Endothelial cell of umbilical vein (primary cell): Measurements from ENCODE around the gene SPHK2. TPM values are rescaled to one million over a fixed set of nuclear protein-coding genes. Genes with fewer than 3 reads are reported as not detected.
"Not testable (repeated sequence)": the region's sequence is repeated elsewhere in the genome, so short reads cannot be mapped to it uniquely, and the experiment has no call there.

ENCODE experiments used
- BruUV-seq: library from RNA; stranded (reverse); fragments of 400-500 nt; replicated peaks from 2 replicates; lab custom pipeline; 2021; lab: Mats Ljungman, UMichigan
- CTCF ChIA-PET: fragments of 300-600, 350-600 bp; sonication (Branson Sonifier 250); formaldehyde crosslinking; loops from one replicate; lab custom pipeline; 2021; ENCODE audit warnings: antibody characterized with exemption, inconsistent platforms; lab: Charles Lee
- POLR2A ChIA-PET: fragments of 300-600, 350-600 bp; sonication (Branson Sonifier 250); formaldehyde crosslinking; loops from one replicate; lab custom pipeline; 2021; ENCODE audit warnings: antibody characterized with exemption, inconsistent platforms; lab: Charles Lee
- DNase-seq: peaks from one replicate; pipeline ENCODE4 v3.0.0-alpha.2; 2011; ENCODE audit warnings: low read depth, low spot score
- FAIRE-seq: peaks from 2 replicates; lab custom pipeline; 2011; peaks lifted over from hg19 to GRCh38; lab: Jason Lieb, UNC
- H2AFZ ChIP-seq: 2 replicates; pipeline ENCODE4 v1.6.0; 2012; ENCODE audit warnings: low read depth, low read length, control low read depth, inconsistent platforms
- H3K27ac ChIP-seq: 2 replicates; pipeline ENCODE4 v1.5.1; 2011; ENCODE audit warnings: low read depth, mild to moderate bottlenecking, control low read depth, low read length, moderate library complexity; ENCODE audit not compliant: insufficient read depth
- H3K27me3 ChIP-seq, 2 experiments: 2 replicates each; pipeline versions ENCODE4 v1.6.0 to v1.6.1; 2011; ENCODE audit warnings: low read length in 2 of 2, mixed read lengths in 1 of 2; ENCODE audit not compliant: control insufficient read depth in 2 of 2, insufficient read depth in 2 of 2
- H3K36me3 ChIP-seq, 2 experiments: 2 replicates in 1 of 2; 3 replicates in 1 of 2; pipeline ENCODE4 v1.5.1; 2011; ENCODE audit warnings: low read length in 2 of 2, mild to moderate bottlenecking in 1 of 2, moderate library complexity in 1 of 2; ENCODE audit not compliant: control insufficient read depth in 2 of 2, insufficient read depth in 2 of 2; ENCODE audit errors: extremely low read depth in 1 of 2
- H3K4me1 ChIP-seq: 3 replicates; pipeline ENCODE4 v1.5.1; 2011; ENCODE audit warnings: mild to moderate bottlenecking, low read length; ENCODE audit not compliant: control insufficient read depth, insufficient read depth; ENCODE audit errors: extremely low read depth
- H3K4me2 ChIP-seq: 2 replicates; pipeline ENCODE4 v1.6.1; 2011; ENCODE audit warnings: low read length, control low read depth, mixed read lengths; ENCODE audit not compliant: insufficient read depth
- H3K4me3 ChIP-seq, 3 experiments: fragments of 200-600 bp in 1 of 3; sonication (generic), shearing (Covaris generic) in 1 of 3; replicated peaks in 1 of 3; 2 replicates each; pipeline ENCODE4 v1.5.1; 2011 to 2016; ENCODE audit warnings: control low read depth in 3 of 3, low read length in 3 of 3, mild to moderate bottlenecking in 2 of 3, inconsistent platforms in 1 of 3, low read depth in 1 of 3, moderate library complexity in 1 of 3; ENCODE audit not compliant: insufficient read depth in 1 of 3
- H3K79me2 ChIP-seq: 2 replicates; pipeline ENCODE4 v1.6.0; 2012; ENCODE audit warnings: low read length, inconsistent platforms; ENCODE audit not compliant: control insufficient read depth, insufficient read depth
- H3K9ac ChIP-seq: replicated peaks from 2 replicates; pipeline ENCODE3; 2011; ENCODE audit warnings: low read length, control low read depth; ENCODE audit not compliant: insufficient read depth; ENCODE audit errors: extremely low read depth
- H3K9me1 ChIP-seq: replicated peaks from 3 replicates; pipeline ENCODE4 v1.6.0; 2011; ENCODE audit warnings: mild to moderate bottlenecking, low read length; ENCODE audit not compliant: control insufficient read depth, insufficient read depth; ENCODE audit errors: extremely low read depth
- H3K9me3 ChIP-seq: replicated peaks from 2 replicates; pipeline ENCODE4 v1.5.1; 2012; ENCODE audit warnings: low read length, inconsistent platforms; ENCODE audit not compliant: control insufficient read depth, insufficient read depth
- H4K20me1 ChIP-seq: replicated peaks from 2 replicates; pipeline ENCODE3; 2011; ENCODE audit warnings: mild to moderate bottlenecking, low read length; ENCODE audit not compliant: control insufficient read depth, insufficient read depth; ENCODE audit errors: extremely low read depth
- EZH2 ChIP-seq: IDR thresholded peaks from 2 replicates; pipeline ENCODE4 v1.6.1; 2012; ENCODE audit warnings: borderline replicate concordance, low read depth, mild to moderate bottlenecking, moderate library complexity, low read length, inconsistent platforms; ENCODE audit not compliant: severe bottlenecking
- FOS ChIP-seq: IDR thresholded peaks from 2 replicates; pipeline ENCODE4 v1.6.1; 2011; ENCODE audit warnings: mild to moderate bottlenecking, low read length, moderate library complexity, borderline replicate concordance; ENCODE audit not compliant: insufficient read depth
- GATA2 ChIP-seq: IDR thresholded peaks from 2 replicates; pipeline ENCODE4 v1.7.0; 2011; ENCODE audit warnings: low read depth, mild to moderate bottlenecking, moderate library complexity, mixed read lengths, low read length; ENCODE audit not compliant: insufficient read length, insufficient read depth
- JUN ChIP-seq: IDR thresholded peaks from 2 replicates; pipeline ENCODE4 v1.6.1; 2011; ENCODE audit warnings: borderline replicate concordance, low read depth; ENCODE audit not compliant: insufficient read length, insufficient read depth
- MYC ChIP-seq: IDR thresholded peaks from one replicate; pipeline ENCODE4 v1.6.1; 2011; ENCODE audit warnings: mild to moderate bottlenecking, low read depth, low read length
- POLR2A ChIP-seq: IDR thresholded peaks from 2 replicates; pipeline ENCODE4 v1.6.1; 2012; ENCODE audit warnings: low read depth, mild to moderate bottlenecking, control low read depth, low read length
- POLR2AphosphoS5 ChIP-seq: IDR thresholded peaks from 2 replicates; pipeline ENCODE4 v1.6.1; 2012; ENCODE audit warnings: low read depth, mild to moderate bottlenecking, control low read depth, low read length, moderate library complexity; ENCODE audit not compliant: insufficient read depth
- dilution Hi-C: fragments of 300-500 bp; cut with MboI; formaldehyde crosslinking; loops from one replicate; pipeline ENCODE4 v1.15.0; 2019; ENCODE audit warnings: low sequenced_read_pairs; ENCODE audit not compliant: extremely low pct_ligation_motif_present
- intact Hi-C: fragments of 100-400 bp; cut with micrococcal nuclease; formaldehyde crosslinking; loops from one replicate; pipeline ENCODE4 v1.10.0; 2022
- polyA plus RNA-seq, 4 experiments: library from polyadenylated mRNA; depleted of rRNA in 3 of 4; stranded (reverse) in 3 of 4; unstranded in 1 of 4; fragments of >200 nt; gene quantifications; 2 replicates each; pipeline versions ENCODE4 v1.2.1 to v1.2.3, GENCODE V29; 2011 to 2012; ENCODE audit warnings: missing spikeins in 1 of 4
- total RNA-seq: library from RNA; stranded (reverse); gene quantifications from 2 replicates; pipeline ENCODE4 v1.2.3, GENCODE V29; 2021
- TF ChIP-seq, protein P1 (sequence below), 2 donors: IDR thresholded peaks; 1 replicate in 1 of 2; 2 replicates in 1 of 2; pipeline ENCODE4 v1.5.1; 2011; ENCODE audit warnings: low read length in 2 of 2, mild to moderate bottlenecking in 2 of 2, moderate library complexity in 2 of 2, control low read depth in 1 of 2, inconsistent platforms in 1 of 2, low read depth in 1 of 2; ENCODE audit not compliant: insufficient read depth in 1 of 2; ENCODE audit errors: extremely low read depth in 1 of 2
- TF ChIP-seq, protein P2 (sequence below): IDR thresholded peaks from 2 replicates; pipeline ENCODE4 v1.6.1; 2011; ENCODE audit not compliant: insufficient read depth, insufficient read length

The SPHK2 gene
- total and polyA plus RNA-seq, 2 donors (not counting 3 experiments of a cell fraction or from before 2014, with no cell fraction given): 20.2 to 31.1 TPM

DNA sequence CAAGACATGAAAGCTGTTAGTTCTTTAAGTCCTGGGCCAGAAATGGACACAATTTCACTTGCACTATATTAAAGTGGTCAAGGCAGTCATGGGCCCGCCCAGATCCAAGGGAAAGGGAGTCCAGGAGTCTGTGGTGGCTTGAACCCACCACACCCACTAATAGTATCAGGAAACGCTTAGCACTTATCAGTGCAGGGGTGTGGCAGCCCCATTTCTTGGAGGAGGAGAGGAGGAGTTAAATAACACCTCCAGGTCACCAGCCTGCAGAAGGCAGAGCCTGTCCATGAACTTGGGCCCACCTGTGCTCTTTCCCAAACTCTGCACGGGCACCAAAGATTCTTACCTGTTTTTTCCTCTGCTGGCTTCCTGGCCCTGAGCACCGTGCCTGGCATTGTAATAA lies 58.9 kb downstream of the SPHK2 start:
- Histone ChIP-seq H3K36me3 (no peaks in the 10 kb centered on the region), H3K4me2 (no peak overlapping the region), H3K27ac (no peak overlapping the region), H3K4me1 (no peaks in the 10 kb centered on the region), H4K20me1 (no peaks in the 10 kb centered on the region), H3K9me1 (no peaks in the 10 kb centered on the region), H2AFZ (no peak overlapping the region), H3K9me3 (no peaks in the 10 kb centered on the region), H3K9ac (no peak overlapping the region), H3K27me3 (no peaks in the 10 kb centered on the region), H3K4me3 (no peak overlapping the region), H3K79me2 (no peaks in the 10 kb centered on the region)
- DNase-seq: no peak
- dilution Hi-C loops (no loop called here), intact Hi-C loops (no loop called here)
- ChIA-PET POLR2A (no interaction called here), CTCF (interaction anchor here (0.8 to 1.3 kb wide), 4 partner anchors 12 to 106 kb away, joined by 3 to 4 read pairs (median 4); partner anchors contain the start of gene FUT2)
- no TSS peak for BruUV-seq
- no peak for FAIRE-seq
- no peak for TF ChIP-seq POLR2AphosphoS5
- TF ChIP-seq, protein P1, sequence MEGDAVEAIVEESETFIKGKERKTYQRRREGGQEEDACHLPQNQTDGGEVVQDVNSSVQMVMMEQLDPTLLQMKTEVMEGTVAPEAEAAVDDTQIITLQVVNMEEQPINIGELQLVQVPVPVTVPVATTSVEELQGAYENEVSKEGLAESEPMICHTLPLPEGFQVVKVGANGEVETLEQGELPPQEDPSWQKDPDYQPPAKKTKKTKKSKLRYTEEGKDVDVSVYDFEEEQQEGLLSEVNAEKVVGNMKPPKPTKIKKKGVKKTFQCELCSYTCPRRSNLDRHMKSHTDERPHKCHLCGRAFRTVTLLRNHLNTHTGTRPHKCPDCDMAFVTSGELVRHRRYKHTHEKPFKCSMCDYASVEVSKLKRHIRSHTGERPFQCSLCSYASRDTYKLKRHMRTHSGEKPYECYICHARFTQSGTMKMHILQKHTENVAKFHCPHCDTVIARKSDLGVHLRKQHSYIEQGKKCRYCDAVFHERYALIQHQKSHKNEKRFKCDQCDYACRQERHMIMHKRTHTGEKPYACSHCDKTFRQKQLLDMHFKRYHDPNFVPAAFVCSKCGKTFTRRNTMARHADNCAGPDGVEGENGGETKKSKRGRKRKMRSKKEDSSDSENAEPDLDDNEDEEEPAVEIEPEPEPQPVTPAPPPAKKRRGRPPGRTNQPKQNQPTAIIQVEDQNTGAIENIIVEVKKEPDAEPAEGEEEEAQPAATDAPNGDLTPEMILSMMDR (IDR thresholded peaks at IDR 0.05; ENCODE audit: extremely low read depth in 1 of 2, insufficient read depth in 1 of 2, low read depth in 1 of 2, low read length in 2 of 2): no peak
- TF ChIP-seq MYC: no peak
- TF ChIP-seq EZH2: no peak
- TF ChIP-seq, protein P2, sequence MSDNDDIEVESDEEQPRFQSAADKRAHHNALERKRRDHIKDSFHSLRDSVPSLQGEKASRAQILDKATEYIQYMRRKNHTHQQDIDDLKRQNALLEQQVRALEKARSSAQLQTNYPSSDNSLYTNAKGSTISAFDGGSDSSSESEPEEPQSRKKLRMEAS: no peak
- no peak for TF ChIP-seq POLR2A
- TF ChIP-seq JUN: no peak
- no peak for TF ChIP-seq FOS
- TF ChIP-seq GATA2: no peak

DNA sequence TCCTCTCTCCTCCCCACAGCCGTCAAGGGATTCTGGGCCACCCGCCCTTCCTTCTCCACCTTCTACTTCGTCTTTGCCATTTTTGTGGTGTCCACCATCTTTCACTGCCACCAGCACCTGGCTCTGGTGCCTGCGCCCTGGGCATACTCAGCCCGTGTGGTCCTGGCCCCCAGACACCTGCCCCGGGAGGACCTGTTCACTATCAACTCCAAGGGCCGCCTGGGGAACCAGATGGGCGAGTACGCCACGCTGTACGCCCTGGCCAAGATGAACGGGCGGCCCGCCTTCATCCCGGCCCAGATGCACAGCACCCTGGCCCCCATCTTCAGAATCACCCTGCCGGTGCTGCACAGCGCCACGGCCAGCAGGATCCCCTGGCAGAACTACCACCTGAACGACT lies 60.7 kb downstream of the SPHK2 start:
- POLR2A ChIA-PET, CTCF ChIA-PET, H2AFZ ChIP-seq, DNase-seq, H3K9ac ChIP-seq, H4K20me1 ChIP-seq, H3K4me2 ChIP-seq, H3K27ac ChIP-seq, BruUV-seq, H3K36me3 ChIP-seq, H3K79me2 ChIP-seq, FAIRE-seq, H3K9me1 ChIP-seq, H3K4me1 ChIP-seq, H3K9me3 ChIP-seq, dilution Hi-C loops, intact Hi-C loops, H3K27me3 ChIP-seq, H3K4me3 ChIP-seq: not testable (repeated sequence)
